Glomerular endothelial cell (primary cell): ENCODE data around the gene PON3. TPM values are rescaled to one million over a fixed set of nuclear protein-coding genes. Genes with fewer than 3 reads are reported as not detected.

Experiments
- DNase-seq: peaks from one replicate; pipeline ENCODE4 v3.0.0-alpha.2; 2011; ENCODE audit warnings: low read depth, low spot score; ENCODE audit errors: extremely low read depth
- total RNA-seq: library from RNA; depleted of rRNA; stranded (reverse); fragments of >200 nt; gene quantifications from 2 replicates; pipeline ENCODE4 v1.2.3, GENCODE V29; 2015

Gene PON3
- total RNA-seq, result not detected in 2 replicates

GRCh38 chr7:95396136-95397032, at the start of gene PON3:
TSS of gene PON3 (minus strand) at chr7:95396375. CDS start at chr7:95396350, 25 bp downstream.
- DNase-seq, result no peak

GRCh38 chr7:95444796-95445195, 48.6 kb upstream of the PON3 start:
- DNase-seq, result no peak

- no peak for DNase-seq
Observed at GRCh38 chr7:95441042-95441823, 45.1 kb upstream of the PON3 start.

- DNase-seq, result no peak
Observed at GRCh38 chr7:95440394-95441038, 44.3 kb upstream of the PON3 start.

- DNase-seq, result no peak
Observed at GRCh38 chr7:95436407-95436806, 40.2 kb upstream of the PON3 start.

GRCh38 chr7:95435422-95435780, 39.2 kb upstream of the PON3 start:
- no peak for DNase-seq

- DNase-seq, result peak; percentile 25
Observed at GRCh38 chr7:95434557-95435421, 38.6 kb upstream of the PON3 start, which contains the start of gene PON2. TSS of gene PON2 (minus strand) at chr7:95435028. CDS start at chr7:95434951, 77 bp downstream.

- DNase-seq, result no peak
Observed at GRCh38 chr7:95433952-95434556, 37.9 kb upstream of the PON3 start.

GRCh38 chr7:95433129-95433528, 37.0 kb upstream of the PON3 start:
- no peak for DNase-seq

- no peak for DNase-seq
Observed at GRCh38 chr7:95432606-95433005, 36.4 kb upstream of the PON3 start.

- DNase-seq, result no peak
Observed at GRCh38 chr7:95430864-95431263, 34.7 kb upstream of the PON3 start.

GRCh38 chr7:95429241-95429990, 33.2 kb upstream of the PON3 start:
- no peak for DNase-seq

GRCh38 chr7:95427914-95428516, 31.8 kb upstream of the PON3 start:
- DNase-seq, result no peak

GRCh38 chr7:95427166-95427565, 31.0 kb upstream of the PON3 start:
- no peak for DNase-seq

- no peak for DNase-seq
Observed at GRCh38 chr7:95425694-95426093, 29.5 kb upstream of the PON3 start.

- no peak for DNase-seq
Observed at GRCh38 chr7:95424716-95425115, 28.5 kb upstream of the PON3 start.

GRCh38 chr7:95421847-95422444, 25.8 kb upstream of the PON3 start:
- no peak for DNase-seq
